NCI-H2196 (cell line): ENCODE results near the gene IBA57.
"Not testable (repeated sequence)": the region's sequence is repeated elsewhere in the genome, so short reads cannot be mapped to it uniquely, and the experiment has no call there.

Experiments
- DNase-seq: peaks from one replicate; lab custom pipeline; 2025; ENCODE audit not compliant: unreplicated experiment; lab: John Stamatoyannopoulos, UW

The IBA57 gene

DNA sequence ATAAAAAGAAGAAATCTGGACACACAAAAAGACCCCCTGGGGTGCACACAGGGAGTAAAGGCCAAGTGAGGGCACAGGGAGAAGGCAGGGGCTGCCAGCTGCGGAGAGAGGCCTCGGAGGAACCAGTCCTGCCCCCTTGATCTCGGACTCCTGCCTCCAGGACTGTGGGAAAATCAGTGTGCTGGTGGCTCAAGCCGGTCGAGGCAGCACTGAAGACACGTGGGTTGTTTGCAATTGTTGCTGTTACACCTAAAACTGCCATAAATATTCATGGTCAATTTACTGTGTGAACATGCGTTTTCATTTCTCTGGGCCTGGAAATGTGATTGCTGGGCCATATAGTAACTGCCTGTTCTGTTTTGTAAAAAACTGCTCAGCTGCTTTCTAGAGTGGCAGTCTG lies 18.5 kb downstream of the IBA57 start:
- no peak for DNase-seq

DNA sequence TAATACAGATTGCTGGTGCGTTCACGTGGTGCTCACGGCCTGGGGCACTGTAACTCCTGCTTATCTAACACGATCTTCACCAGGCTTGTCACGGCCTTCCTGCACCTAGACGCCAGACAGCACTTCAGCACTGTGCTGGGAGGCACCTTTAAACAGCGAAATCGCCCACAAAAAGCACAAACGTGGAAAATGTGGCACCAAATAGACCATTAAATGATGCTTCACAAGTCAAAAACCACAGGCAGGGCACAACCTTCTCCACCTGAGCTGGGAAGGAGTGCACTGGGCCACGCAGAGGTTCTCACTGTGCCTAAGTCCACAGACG lies 20.0 kb downstream of the IBA57 start:
- DNase-seq: no peak

GRCh38 chr1:228188249-228188648 lies 22.6 kb downstream of the IBA57 start:
- DNase-seq: not testable (repeated sequence)

DNA sequence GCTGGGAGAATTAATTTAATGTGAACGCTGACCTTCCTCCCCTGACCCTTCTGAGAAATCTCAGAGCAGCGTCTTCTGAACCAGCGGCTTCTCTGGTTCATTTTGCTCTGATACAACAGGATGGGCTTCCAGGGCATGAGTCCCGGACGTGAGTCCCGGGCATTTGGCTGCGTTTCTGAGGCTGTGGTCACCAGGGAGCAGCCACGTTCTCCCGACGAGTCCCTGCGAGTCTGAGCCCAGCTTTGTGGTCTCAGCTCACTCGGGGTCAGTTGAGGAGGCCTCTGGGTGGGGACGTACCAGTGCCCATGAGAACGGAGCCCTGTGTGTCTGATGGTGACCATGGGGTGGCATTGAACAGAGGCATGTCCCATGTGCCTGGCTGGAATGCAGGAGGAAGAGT lies 24.6 kb downstream of the IBA57 start:
- no peak for DNase-seq

GRCh38 chr1:228190778-228191177 lies 25.2 kb downstream of the IBA57 start:
- no peak for DNase-seq

GRCh38 chr1:228194436-228194835 lies 28.8 kb downstream of the IBA57 start:
- DNase-seq: no peak

DNA sequence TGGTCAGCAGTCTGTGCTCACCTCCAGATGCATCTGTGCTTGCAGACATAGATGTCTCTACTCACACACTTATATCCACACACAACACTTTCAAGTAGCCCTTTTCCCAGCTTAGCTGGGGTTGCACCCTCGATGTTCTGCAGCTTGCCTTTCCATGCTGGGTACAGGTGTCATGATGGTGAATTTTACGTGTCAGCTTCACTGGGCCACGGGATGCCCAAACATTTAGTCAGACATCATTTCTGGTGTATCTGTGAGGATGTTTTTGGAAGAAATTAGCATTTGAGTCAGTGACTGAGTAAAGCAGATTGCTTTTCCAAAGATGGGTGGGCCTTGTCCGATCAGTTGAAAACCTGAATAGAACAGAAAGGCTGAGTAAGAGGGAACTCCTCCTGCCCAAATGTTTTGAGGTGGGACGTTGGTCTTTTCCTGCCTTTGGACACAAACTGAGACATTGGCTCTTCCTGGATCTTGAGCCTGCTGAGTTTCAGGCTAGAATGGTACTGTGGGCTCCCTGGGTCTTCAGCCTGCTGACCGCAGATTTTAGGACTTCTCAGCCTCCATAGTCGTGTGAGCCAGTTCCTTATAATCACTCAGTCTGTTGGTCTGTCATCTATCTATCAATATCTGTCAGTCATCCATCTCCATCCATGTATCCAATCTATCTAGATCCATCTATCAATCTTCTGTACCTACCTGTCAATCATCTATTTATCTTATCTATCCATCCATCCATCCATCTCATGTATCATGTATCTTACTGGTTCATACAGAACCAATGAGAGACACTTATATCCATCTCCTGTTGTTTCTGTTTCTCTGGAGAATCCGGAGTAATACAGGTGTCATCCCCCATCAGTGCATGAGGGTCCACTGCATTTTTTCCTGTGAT lies 29.6 kb downstream of the IBA57 start:
- no peak for DNase-seq

- DNase-seq: no peak
Measured at GRCh38 chr1:228197555-228198147, 32.0 kb downstream of the IBA57 start.

- DNase-seq: no peak
Measured at GRCh38 chr1:228198977-228199590, 33.5 kb downstream of the IBA57 start.

DNA sequence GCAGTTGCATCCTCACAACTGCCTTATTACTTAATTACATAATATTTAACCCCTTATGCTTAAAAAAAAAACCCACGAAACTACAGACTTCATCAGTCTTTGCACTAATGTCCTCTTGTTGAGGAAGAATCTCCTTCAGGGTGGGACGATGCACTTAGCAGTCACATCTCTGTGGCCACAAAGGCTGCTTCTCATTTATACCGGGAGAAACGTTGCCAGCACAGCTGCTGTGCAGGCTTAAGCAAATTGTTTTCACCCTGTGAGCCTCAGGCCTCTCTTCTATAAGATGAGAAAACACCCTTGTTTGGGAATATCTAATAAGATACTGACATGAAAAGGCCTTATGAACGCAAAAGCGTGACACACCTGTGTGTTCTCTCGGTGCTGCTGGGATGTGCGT lies 39.4 kb downstream of the IBA57 start:
- no peak for DNase-seq

- DNase-seq: no peak
Measured at GRCh38 chr1:228205526-228206436, 40.2 kb downstream of the IBA57 start.

- DNase-seq: no peak
Measured at GRCh38 chr1:228206582-228207351, 41.2 kb downstream of the IBA57 start.

DNA sequence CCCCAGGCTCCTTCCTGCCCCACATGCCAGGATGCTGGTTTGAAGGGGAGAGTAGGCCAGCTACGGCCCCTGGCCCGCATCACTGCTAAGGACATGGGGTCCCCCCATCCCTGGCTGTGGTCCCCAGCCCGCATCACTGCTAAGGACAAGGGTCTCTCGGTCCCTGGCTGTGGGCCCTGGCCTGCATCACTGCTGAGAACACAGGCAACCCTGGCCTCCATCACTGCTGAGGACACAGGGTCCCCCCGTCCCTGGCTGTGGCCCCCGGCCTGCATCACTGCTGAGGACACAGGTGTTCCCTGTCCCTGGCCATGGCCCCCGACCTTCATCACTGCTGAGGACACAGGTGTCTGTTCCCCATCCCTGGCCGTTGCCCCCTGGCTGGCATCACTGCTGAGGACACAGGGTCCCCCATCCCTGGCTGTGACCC lies 41.8 kb downstream of the IBA57 start:
- DNase-seq: no peak

GRCh38 chr1:228207851-228208821 lies 42.5 kb downstream of the IBA57 start, which contains the start of gene OBSCN:
Gene OBSCN (plus strand): TSS chr1:228208044. CDS start chr1:228211784, 3,740 bp downstream.
- DNase-seq: no peak

DNA sequence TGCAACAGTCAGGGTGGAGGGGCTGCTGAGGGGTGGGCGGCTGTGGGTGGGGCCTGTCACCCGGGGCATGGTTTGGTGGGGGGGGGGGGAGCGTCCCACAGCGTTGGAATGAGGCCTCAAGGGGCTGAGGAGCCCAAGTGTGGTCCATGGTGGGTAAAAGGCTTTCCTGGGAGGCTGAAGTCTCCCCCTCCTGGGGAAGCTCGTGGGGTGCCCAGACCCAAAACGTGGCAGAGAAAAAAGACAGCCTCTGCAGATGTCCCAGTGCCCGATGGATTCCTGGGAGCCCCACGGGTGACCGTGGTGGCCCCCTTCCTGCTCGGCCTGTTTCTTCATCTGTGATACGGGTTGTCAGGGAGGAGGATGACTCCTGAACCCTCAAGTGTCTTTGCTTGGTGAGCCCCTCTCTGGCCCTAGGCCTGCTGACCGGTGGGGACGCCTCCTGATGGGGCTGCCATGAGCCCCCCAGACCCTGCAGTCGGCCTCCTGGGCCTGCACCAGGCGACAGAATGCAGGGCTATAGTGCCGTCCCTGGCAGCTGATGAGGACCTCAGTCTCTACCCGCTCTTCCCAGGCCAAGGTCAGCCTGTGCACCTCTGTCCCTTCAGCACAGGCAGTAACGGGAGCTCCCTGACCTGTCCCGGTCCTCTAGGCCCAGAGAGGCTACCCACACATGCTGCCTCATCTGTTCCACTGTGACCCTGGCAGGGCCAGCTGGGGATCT lies 43.4 kb downstream of the IBA57 start:
- no peak for DNase-seq

GRCh38 chr1:228209657-228210056 lies 44.1 kb downstream of the IBA57 start:
- DNase-seq: no peak

- DNase-seq: no peak
Measured at GRCh38 chr1:228210076-228210651, 44.6 kb downstream of the IBA57 start.
